ENCODE measurements around the gene CRY2.

DNA sequence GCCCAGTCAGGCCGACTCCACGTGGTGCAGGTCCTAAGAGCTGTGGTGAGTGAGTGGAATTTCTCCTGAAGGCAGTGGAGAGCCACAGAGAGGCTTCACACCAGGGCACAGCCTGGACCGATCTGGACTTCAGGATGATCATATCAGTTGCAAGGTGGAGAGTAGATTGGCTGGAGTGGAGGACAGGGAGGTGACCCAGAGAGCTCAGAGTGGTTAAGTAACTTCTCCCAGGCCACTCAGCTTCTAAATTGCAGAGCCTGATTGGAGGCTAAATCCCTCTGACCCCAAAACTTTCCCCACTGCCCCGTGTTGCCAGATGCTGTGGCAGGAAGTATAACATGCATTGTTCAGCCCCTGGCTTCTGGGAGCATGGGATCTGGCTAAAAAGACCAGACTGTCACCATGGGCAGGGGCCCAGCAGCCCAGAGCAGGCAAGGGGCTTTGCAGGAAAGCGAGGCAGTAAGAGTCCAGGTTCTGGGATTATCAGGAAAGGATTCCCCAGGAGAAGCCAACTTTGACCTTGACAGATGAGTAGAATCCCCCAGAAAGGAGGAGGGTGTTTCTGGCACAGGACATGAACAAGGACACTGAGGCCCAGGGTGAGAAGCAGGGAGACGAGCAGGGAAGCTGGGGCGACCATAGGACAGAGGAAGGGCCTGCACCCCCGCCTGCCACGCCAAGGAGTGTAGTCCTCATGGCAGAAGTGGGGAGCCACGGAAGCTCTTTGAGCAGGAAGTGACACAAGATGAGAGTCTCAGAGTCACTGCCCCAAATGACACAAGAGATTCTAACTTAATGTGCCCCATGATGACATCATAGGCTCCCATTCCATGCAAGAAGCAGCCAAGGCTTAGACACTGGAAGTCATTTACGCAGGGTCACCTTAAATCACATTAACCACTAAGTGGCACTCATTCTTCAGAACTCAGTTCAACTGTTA lies 37.5 kb upstream of the CRY2 start:
- TF ChIP-seq, protein P1, sequence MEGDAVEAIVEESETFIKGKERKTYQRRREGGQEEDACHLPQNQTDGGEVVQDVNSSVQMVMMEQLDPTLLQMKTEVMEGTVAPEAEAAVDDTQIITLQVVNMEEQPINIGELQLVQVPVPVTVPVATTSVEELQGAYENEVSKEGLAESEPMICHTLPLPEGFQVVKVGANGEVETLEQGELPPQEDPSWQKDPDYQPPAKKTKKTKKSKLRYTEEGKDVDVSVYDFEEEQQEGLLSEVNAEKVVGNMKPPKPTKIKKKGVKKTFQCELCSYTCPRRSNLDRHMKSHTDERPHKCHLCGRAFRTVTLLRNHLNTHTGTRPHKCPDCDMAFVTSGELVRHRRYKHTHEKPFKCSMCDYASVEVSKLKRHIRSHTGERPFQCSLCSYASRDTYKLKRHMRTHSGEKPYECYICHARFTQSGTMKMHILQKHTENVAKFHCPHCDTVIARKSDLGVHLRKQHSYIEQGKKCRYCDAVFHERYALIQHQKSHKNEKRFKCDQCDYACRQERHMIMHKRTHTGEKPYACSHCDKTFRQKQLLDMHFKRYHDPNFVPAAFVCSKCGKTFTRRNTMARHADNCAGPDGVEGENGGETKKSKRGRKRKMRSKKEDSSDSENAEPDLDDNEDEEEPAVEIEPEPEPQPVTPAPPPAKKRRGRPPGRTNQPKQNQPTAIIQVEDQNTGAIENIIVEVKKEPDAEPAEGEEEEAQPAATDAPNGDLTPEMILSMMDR (IDR thresholded peaks at IDR 0.05 in 4 of 5, conservative IDR thresholded peaks at IDR 0.05 in 1 of 5): no peak
- TF ChIP-seq POLR2A (IDR thresholded peaks at IDR 0.05): no peak

All from gastrocnemius medialis (tissue), 4 donors.